ENCODE data around the gene CBLN3. TPM values are rescaled to one million over a fixed set of nuclear protein-coding genes. Genes with fewer than 3 reads are reported as not detected.
A peak's percentile ranks its signal among the peaks of the same experiment; 100 is the strongest.

Gene CBLN3
- total RNA-seq, 1 donor from 2014 or later: 2.9 TPM

GRCh38 chr14:24406416-24406815 is 23.1 kb downstream of the CBLN3 start:
- no peak for TF ChIP-seq CTCF (IDR thresholded peaks at IDR 0.05)
- Histone ChIP-seq H3K4me1 (peaks cover 18% of the 10 kb centered on the region), H3K36me3 (peaks cover 13% of the 10 kb centered on the region), H3K27me3 (no peaks in the 10 kb centered on the region), H3K9me3 (no peaks in the 10 kb centered on the region), H3K4me3 (no peak overlapping the region), H3K27ac (no peak overlapping the region)
- ATAC-seq (no peak), DNase-seq (no peak)
- intact Hi-C loops (cut with DNase I): no loop called here

- TF ChIP-seq CTCF (IDR thresholded peaks at IDR 0.05): no peak
- intact Hi-C loops (cut with DNase I): no loop called here
Measured at GRCh38 chr14:24404814-24405213, 24.7 kb downstream of the CBLN3 start.

GRCh38 chr14:24403294-24403998 is 26.0 kb downstream of the CBLN3 start:
- H3K9me3 ChIP-seq: no peaks in the 10 kb centered on the region
- peak overlapping the region; percentile 3 for H3K27ac ChIP-seq
- peaks cover 41% of the 10 kb centered on the region for H3K4me1 ChIP-seq
- H3K4me3 ChIP-seq: no peak overlapping the region
- DNase-seq (no peak), ATAC-seq (no peak)
- H3K27me3 ChIP-seq: no peaks in the 10 kb centered on the region
- TF ChIP-seq CTCF (IDR thresholded peaks at IDR 0.05): no peak
- H3K36me3 ChIP-seq: peaks cover 4% of the 10 kb centered on the region
- intact Hi-C loops (cut with DNase I): no loop called here

More at GRCh38 chr14:24404814-24405213, 24.7 kb downstream of the CBLN3 start:
- H3K27me3 ChIP-seq: no peaks in the 10 kb centered on the region
- H3K4me1 ChIP-seq: peaks cover 30% of the 10 kb centered on the region
- ATAC-seq (no peak), DNase-seq (no peak)
- no peak overlapping the region for H3K4me3 ChIP-seq
- no peak overlapping the region for H3K27ac ChIP-seq
- peaks cover 13% of the 10 kb centered on the region for H3K36me3 ChIP-seq
- H3K9me3 ChIP-seq: no peaks in the 10 kb centered on the region

GRCh38 chr14:24401810-24402702 is 27.4 kb downstream of the CBLN3 start:
- H3K27me3 ChIP-seq: no peaks in the 10 kb centered on the region
- intact Hi-C loops (cut with DNase I): no loop called here
- no peak for TF ChIP-seq CTCF (IDR thresholded peaks at IDR 0.05)
- DNase-seq (no peak), ATAC-seq (no peak)
- peaks cover 50% of the 10 kb centered on the region for H3K4me1 ChIP-seq
- H3K27ac ChIP-seq: no peak overlapping the region
- no peaks in the 10 kb centered on the region for H3K36me3 ChIP-seq
- no peaks in the 10 kb centered on the region for H3K9me3 ChIP-seq
- no peak overlapping the region for H3K4me3 ChIP-seq

DNA sequence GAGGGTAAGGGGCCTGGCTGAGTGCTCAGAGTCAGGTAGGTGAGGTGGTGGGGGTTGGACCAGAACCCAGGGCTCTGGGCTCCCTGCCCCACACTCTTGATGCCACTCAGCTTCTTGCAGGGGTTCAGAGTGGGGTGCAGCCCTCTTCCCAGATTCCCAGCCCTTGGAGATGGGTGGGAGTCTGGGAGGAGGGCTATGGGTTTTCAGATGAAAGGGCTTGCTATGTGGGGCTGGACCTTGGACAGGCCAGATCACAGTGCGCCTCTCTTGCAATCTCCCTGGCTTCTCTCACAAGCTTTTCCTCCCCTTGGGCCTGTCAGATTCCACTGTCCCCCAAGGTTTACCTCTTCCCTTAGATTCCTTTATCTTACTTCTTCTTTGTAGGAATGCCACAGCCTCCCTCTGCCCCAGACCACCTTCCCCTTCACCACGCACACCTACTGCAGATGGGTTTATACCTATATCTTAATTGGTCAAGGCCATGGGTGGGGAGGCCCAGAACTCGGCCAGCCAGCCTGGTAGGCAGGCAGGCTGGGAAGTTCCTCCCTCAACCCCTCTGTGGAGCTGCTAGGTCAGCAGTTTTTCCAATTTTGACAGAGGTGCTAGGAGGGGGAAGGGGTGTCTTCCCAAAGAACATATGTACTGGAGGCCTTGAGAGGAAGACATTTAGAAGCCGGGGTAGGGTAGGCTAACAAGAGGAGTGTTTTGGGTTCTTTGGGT is 29.3 kb downstream of the CBLN3 start:
- Histone ChIP-seq H3K27me3 (no peaks in the 10 kb centered on the region), H3K4me1 (peaks cover 50% of the 10 kb centered on the region), H3K4me3 (peak overlapping the region; percentile 75), H3K27ac (peak overlapping the region; percentile 14), H3K9me3 (no peaks in the 10 kb centered on the region), H3K36me3 (no peaks in the 10 kb centered on the region)
- intact Hi-C loops (cut with DNase I): no loop called here
- ATAC-seq (no peak), DNase-seq (no peak)
- no peak for TF ChIP-seq CTCF (IDR thresholded peaks at IDR 0.05)
